B cell (primary cell): Measurements from ENCODE around the gene HS6ST3. TPM values are rescaled to one million over a fixed set of nuclear protein-coding genes. Genes with fewer than 3 reads are reported as not detected.

Experiments
- ATAC-seq: fragments of 200-7000 bp; cut with Tn5 transposase; one replicate; pipeline ENCODE4 v1.10.0; 2021; ENCODE audit warnings: low read depth, mild to moderate bottlenecking, moderate number of reproducible peaks, moderate library complexity
- CTCF ChIA-PET: fragments of 350-600 bp; sonication (Branson Sonifier 250); formaldehyde crosslinking; loops from one replicate; lab custom pipeline; 2021; ENCODE audit warnings: antibody characterized with exemption, inconsistent platforms; lab: Charles Lee
- POLR2A ChIA-PET: fragments of 350-600 bp; sonication (Branson Sonifier 250); formaldehyde crosslinking; loops from one replicate; lab custom pipeline; 2021; ENCODE audit warnings: antibody characterized with exemption; lab: Charles Lee
- DNase-seq: peaks from one replicate; pipeline ENCODE4 v3.0.0; 2013
- H2AFZ ChIP-seq: 2 replicates; pipeline ENCODE4 v1.6.1; 2012; ENCODE audit warnings: mild to moderate bottlenecking, low read depth, low read length; ENCODE audit not compliant: insufficient read depth, poor library complexity, severe bottlenecking
- H3K27ac ChIP-seq, 2 donors: 1 replicate in 1 of 2; 2 replicates in 1 of 2; pipeline ENCODE4 v1.5.1; 2012 to 2013; ENCODE audit warnings: low read length in 2 of 2, mild to moderate bottlenecking in 2 of 2, moderate library complexity in 1 of 2
- H3K27me3 ChIP-seq, 4 experiments: fragments of 200-600 bp in 1 of 4; sonication (generic) in 1 of 4; replicated peaks in 1 of 4; 1 replicate in 2 of 4; 2 replicates in 2 of 4; pipeline versions ENCODE4 v1.6.1 to v1.7.0; 2013 to 2016; ENCODE audit warnings: low read length in 3 of 4, mild to moderate bottlenecking in 2 of 4, mixed read lengths in 1 of 4, moderate library complexity in 1 of 4; ENCODE audit not compliant: insufficient read depth in 4 of 4, control insufficient read depth in 3 of 4; ENCODE audit errors: control extremely low read depth in 1 of 4
- H3K36me3 ChIP-seq, 2 experiments: replicated peaks in 1 of 2; 1 replicate in 1 of 2; 2 replicates in 1 of 2; pipeline versions ENCODE4 v1.6.1 to v1.7.1; 2013; ENCODE audit warnings: low read length in 1 of 2; ENCODE audit not compliant: insufficient read depth in 2 of 2, control insufficient read depth in 1 of 2; ENCODE audit errors: control extremely low read depth in 1 of 2, extremely low read depth in 1 of 2
- H3K4me1 ChIP-seq, 2 donors: fragments of 200-600 bp in 1 of 2; sonication (generic) in 1 of 2; 1 replicate in 1 of 2; 2 replicates in 1 of 2; pipeline versions ENCODE4 v1.5.1 to v1.6.1; 2013 to 2017; ENCODE audit warnings: low read length in 2 of 2; ENCODE audit not compliant: control insufficient read depth in 2 of 2, insufficient read depth in 2 of 2
- H3K4me2 ChIP-seq: replicated peaks from 2 replicates; pipeline ENCODE3; 2012; ENCODE audit warnings: mild to moderate bottlenecking, low read depth, low read length; ENCODE audit not compliant: poor library complexity, severe bottlenecking
- H3K4me3 ChIP-seq, 5 experiments: fragments of 200-600 bp in 1 of 5; sonication (generic) in 1 of 5; 1 replicate in 3 of 5; 2 replicates in 2 of 5; pipeline versions ENCODE4 v1.5.1 to v1.7.0; 2011 to 2016; ENCODE audit warnings: low read length in 4 of 5, mild to moderate bottlenecking in 4 of 5, low read depth in 2 of 5, control low read depth in 1 of 5, moderate library complexity in 1 of 5; ENCODE audit not compliant: insufficient read depth in 1 of 5; ENCODE audit errors: control extremely low read depth in 1 of 5, extremely low read depth in 1 of 5
- H3K79me2 ChIP-seq: fragments of 200-600 bp; sonication (generic); one replicate; pipeline ENCODE4 v1.6.0; 2016; ENCODE audit warnings: low read length; ENCODE audit not compliant: control insufficient read depth, insufficient read depth
- H3K9ac ChIP-seq: fragments of 200-600 bp; sonication (generic); 2 replicates; pipeline ENCODE4 v1.6.1; 2017; ENCODE audit warnings: mild to moderate bottlenecking, low read length, moderate library complexity
- H3K9me3 ChIP-seq, 3 donors: one replicate each; pipeline versions ENCODE4 v1.6.1 to v1.7.1; 2013; ENCODE audit warnings: low read length in 2 of 3; ENCODE audit not compliant: control insufficient read depth in 2 of 3, insufficient read depth in 1 of 3; ENCODE audit errors: control extremely low read depth in 1 of 3
- H4K20me1 ChIP-seq: 2 replicates; pipeline ENCODE4 v1.6.0; 2012; ENCODE audit warnings: mild to moderate bottlenecking, low read length; ENCODE audit not compliant: insufficient read depth, control insufficient read depth, poor library complexity, severe bottlenecking
- H3K27ac Mint-ChIP-seq: one replicate; pipeline ENCODE4 v1.8.0; 2021; ENCODE audit warnings: mixed read lengths
- H3K27me3 Mint-ChIP-seq: one replicate; pipeline ENCODE4 v1.8.0; 2021; ENCODE audit warnings: mixed read lengths
- H3K4me1 Mint-ChIP-seq: one replicate; pipeline ENCODE4 v1.8.0; 2021; ENCODE audit warnings: mixed read lengths
- H3K4me3 Mint-ChIP-seq: one replicate; pipeline ENCODE4 v1.8.0; 2021; ENCODE audit warnings: mixed read lengths
- H3K9me3 Mint-ChIP-seq: one replicate; pipeline ENCODE4 v1.8.0; 2022; ENCODE audit warnings: mixed read lengths; ENCODE audit not compliant: insufficient read depth
- CTCF ChIP-seq: fragments of 200-600 bp; IDR thresholded peaks from one replicate; pipeline ENCODE4 v1.8.0; 2022; ENCODE audit warnings: antibody characterized with exemption, mild to moderate bottlenecking
- EZH2 ChIP-seq: IDR thresholded peaks from 2 replicates; pipeline ENCODE4 v1.6.1; 2012; ENCODE audit warnings: borderline replicate concordance, low read depth, mild to moderate bottlenecking, moderate library complexity, low read length; ENCODE audit not compliant: insufficient read depth, poor library complexity, severe bottlenecking
- WGBS: methylation state at CpG from one replicate; pipeline ENCODE4 v1.1.5; 2013; ENCODE audit warnings: missing lambda C conversion rate; ENCODE audit not compliant: insufficient coverage; 5-methylcytosine and 5-hydroxymethylcytosine counted together
- intact Hi-C: fragments of 100-400 bp; cut with micrococcal nuclease; formaldehyde crosslinking; loops from one replicate; pipeline ENCODE4 v1.10.0; 2022
- polyA plus RNA-seq: library from polyadenylated mRNA; depleted of rRNA; stranded (reverse); fragments of >200 nt; gene quantifications from 2 replicates; pipeline ENCODE4 v1.2.3, GENCODE V29; 2012
- total RNA-seq, 2 donors: library from RNA; stranded (reverse); fragments of 120-200 nt in 1 of 2; gene quantifications; 1 replicate in 1 of 2; 2 replicates in 1 of 2; pipeline versions ENCODE4 v1.2.3 to v1.2.4, GENCODE V29; 2013 to 2022

Gene HS6ST3
- total and polyA plus RNA-seq, 2 donors (not counting 1 experiment from before 2014, with no cell fraction given): not detected

- no peaks in the 10 kb centered on the region for H3K79me2 ChIP-seq
- no peak overlapping the region for H3K4me3 Mint-ChIP-seq
- H3K4me1 Mint-ChIP-seq: no peaks in the 10 kb centered on the region
- POLR2A ChIA-PET: no interaction called here
- H3K27me3 ChIP-seq: no peaks in the 10 kb centered on the region
- 71% methylated on average over 1 of the region's 4 CpGs for WGBS
- TF ChIP-seq EZH2: no peak
- no peak for TF ChIP-seq CTCF
- no peaks in the 10 kb centered on the region for H3K4me1 ChIP-seq
- no peak overlapping the region for H3K27ac Mint-ChIP-seq
- no peaks in the 10 kb centered on the region for H4K20me1 ChIP-seq
- no peak overlapping the region for H3K9ac ChIP-seq
- DNase-seq (no peak), ATAC-seq (no peak)
- no peaks in the 10 kb centered on the region for H3K36me3 ChIP-seq
- H3K9me3 Mint-ChIP-seq: no peaks in the 10 kb centered on the region
- no peak overlapping the region for H3K4me3 ChIP-seq
- CTCF ChIA-PET: interaction anchor here (1.0 to 1.1 kb wide), 2 partner anchors 14 to 17 kb away, joined by 3 to 4 read pairs; no protein-coding TSS in a partner anchor
- H3K9me3 ChIP-seq: peaks cover 1 to 10% (median 4%) of the 10 kb centered on the region in 3 donors
- no peak overlapping the region for H2AFZ ChIP-seq
- H3K4me2 ChIP-seq: no peak overlapping the region
- no peaks in the 10 kb centered on the region for H3K27me3 Mint-ChIP-seq
- intact Hi-C loops: no loop called here
- H3K27ac ChIP-seq: no peak overlapping the region
Observed at GRCh38 chr13:96834626-96835025, 744.7 kb downstream of the HS6ST3 start.

GRCh38 chr13:96835546-96835945 is 745.6 kb downstream of the HS6ST3 start:
- ChIA-PET CTCF (interaction anchor here (1.0 to 1.1 kb wide), 2 partner anchors 15 to 18 kb away, joined by 3 to 4 read pairs; no protein-coding TSS in a partner anchor), POLR2A (no interaction called here)
- Histone ChIP-seq H3K4me3 (no peak overlapping the region), H4K20me1 (no peaks in the 10 kb centered on the region), H3K4me1 (no peaks in the 10 kb centered on the region), H3K27ac (no peak overlapping the region), H3K27me3 (no peaks in the 10 kb centered on the region), H3K79me2 (no peaks in the 10 kb centered on the region), H3K9me3 (peaks cover 1 to 10% (median 4%) of the 10 kb centered on the region in 3 donors), H3K9ac (no peak overlapping the region), H3K4me2 (no peak overlapping the region), H2AFZ (no peak overlapping the region), H3K36me3 (no peaks in the 10 kb centered on the region)
- Mint-ChIP-seq H3K27ac (no peak overlapping the region), H3K9me3 (no peaks in the 10 kb centered on the region), H3K27me3 (no peaks in the 10 kb centered on the region), H3K4me3 (no peak overlapping the region), H3K4me1 (no peaks in the 10 kb centered on the region)
- intact Hi-C loops: no loop called here
- TF ChIP-seq CTCF (no peak), EZH2 (no peak)
- WGBS: 98% methylated on average over 3 of the region's 4 CpGs
- ATAC-seq (no peak), DNase-seq (no peak)
